HG03159 (cell line): ENCODE measurements around the gene OSBPL6.
"Not testable (repeated sequence)": the region's sequence is repeated elsewhere in the genome, so short reads cannot be mapped to it uniquely, and the experiment has no call there.

Source experiments
- ATAC-seq: cut with Tn5 transposase; IDR thresholded peaks from one replicate; pipeline ENCODE4 v1.9.1; 2021; ENCODE audit warnings: mild to moderate bottlenecking, moderate library complexity; ENCODE audit not compliant: unreplicated experiment

Gene OSBPL6

GRCh38 chr2:178333851-178334250 lies 139.5 kb downstream of the OSBPL6 start:
- no peak for ATAC-seq

DNA sequence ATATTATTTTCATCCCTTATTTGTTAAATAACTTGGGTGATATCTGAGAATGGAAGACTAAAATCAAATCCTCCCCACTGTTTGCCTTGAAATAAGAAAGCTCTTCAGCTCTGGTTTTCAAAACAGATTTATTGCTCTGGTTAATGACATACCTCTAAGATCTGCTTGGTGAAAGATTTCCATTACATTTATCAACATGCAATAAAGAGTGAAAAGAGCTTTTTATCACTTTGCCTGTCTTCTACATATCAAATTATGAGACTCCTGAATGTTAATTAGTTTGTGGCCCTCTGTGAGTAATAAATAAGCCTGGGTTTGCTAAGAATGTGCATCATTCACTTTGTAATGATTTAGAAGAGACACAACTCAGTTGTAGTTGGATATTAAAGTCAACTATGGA lies 140.9 kb downstream of the OSBPL6 start:
- no peak for ATAC-seq

- no peak for ATAC-seq
These were observed 149.8 kb downstream of the OSBPL6 start for GRCh38 chr2:178344121-178344520.

- ATAC-seq = no peak
These were observed 151.6 kb downstream of the OSBPL6 start for GRCh38 chr2:178345951-178346350.

DNA sequence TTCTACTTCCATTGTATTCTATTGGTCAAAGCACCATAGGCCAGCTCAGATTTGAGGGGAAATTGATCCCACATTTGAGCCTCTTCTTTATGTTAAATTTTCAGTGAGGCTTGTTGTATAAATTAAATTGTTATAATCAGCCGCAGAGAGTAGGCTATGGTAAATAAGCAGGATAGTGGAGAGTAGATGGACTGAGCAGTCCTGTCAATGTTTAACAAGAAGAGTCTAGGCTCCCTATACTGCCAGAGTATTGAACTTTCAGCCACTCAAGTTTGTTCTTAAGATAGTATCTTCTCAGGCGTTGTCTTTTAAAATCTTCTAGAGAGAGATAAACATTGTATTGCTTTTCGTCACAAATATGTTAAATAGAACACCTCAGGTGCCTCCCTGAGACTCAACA lies 155.7 kb downstream of the OSBPL6 start:
- no peak for ATAC-seq

DNA sequence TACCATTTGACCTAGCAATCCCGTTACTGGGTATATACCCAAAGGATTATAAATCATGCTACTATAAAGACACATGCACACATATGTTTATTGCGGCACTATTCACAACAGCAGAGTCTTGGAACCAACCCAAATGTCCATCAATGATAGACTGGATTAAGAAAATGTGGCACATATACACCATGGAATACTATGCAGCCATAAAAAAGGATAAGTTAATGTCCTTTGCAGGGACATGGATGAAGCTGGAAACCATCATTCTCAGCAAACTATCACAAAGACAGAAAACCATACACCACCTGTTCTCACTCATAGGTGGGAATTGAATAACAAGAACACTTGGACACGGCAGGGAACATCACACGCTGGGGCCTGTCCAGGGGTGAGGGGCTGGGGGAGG lies 163.4 kb downstream of the OSBPL6 start:
- ATAC-seq = not testable (repeated sequence)

- ATAC-seq = no peak
These were observed 165.0 kb downstream of the OSBPL6 start for GRCh38 chr2:178359192-178359912.

DNA sequence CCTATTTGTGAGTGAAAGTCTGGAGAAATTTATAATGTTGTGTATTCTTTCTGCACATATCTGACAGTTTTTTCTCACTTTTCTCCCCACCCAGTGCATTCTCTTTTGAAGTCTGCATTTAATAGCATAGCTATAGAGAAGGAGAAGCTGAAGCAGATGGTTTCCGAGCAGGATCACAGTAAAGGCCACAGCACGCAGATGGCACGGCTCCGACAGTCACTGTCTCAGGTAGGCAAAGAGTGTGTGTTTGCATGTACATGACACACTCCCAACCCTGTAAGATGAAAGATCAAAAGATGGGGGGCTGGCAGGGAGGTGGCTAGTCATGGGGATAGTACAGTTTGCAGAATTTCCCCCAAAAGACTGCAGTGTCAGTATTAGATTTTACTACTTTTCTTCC lies 167.3 kb downstream of the OSBPL6 start:
- ATAC-seq = no peak

DNA sequence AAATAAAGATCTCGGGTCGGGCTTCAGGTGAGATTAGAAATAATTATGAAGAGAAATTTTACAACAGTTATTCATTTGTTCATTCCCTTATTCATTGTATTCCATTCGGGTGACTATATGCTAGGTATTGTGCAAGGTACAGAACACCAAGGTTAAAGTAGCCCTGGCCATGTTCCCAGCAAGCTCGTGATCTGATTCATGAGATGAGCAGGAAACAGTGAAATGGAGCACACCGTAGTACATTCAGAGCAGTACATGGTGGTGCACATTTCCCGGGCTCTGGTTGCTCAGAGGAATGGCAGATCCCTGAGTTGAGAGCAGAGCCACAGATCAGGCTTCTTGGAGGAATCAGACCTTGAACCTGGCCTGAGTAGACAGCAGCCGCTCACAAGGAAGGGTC lies 168.9 kb downstream of the OSBPL6 start:
- ATAC-seq = no peak

GRCh38 chr2:178365116-178365515 lies 170.8 kb downstream of the OSBPL6 start:
- ATAC-seq = no peak

GRCh38 chr2:178366412-178366811 lies 172.1 kb downstream of the OSBPL6 start:
- no peak for ATAC-seq

DNA sequence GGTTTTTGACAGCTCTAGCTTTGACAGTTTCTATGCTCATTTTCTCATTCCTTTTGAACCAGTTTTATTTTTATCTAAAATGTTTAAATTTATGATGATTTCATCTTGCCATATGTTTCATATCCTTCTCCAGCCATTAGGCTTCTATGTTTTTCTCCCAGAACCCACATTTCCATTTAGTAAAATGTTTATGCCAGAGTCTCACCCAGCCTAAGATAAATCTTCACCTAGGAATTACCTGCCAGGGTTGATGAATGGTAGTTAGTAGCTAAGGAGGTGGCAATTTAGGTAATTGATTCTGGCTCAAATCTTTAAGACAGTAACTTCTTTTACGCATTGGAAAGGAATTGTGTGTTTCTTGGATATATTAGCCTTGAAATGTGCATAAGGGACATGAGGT lies 173.0 kb downstream of the OSBPL6 start:
- no peak for ATAC-seq

- ATAC-seq = no peak
These were observed 180.6 kb downstream of the OSBPL6 start for GRCh38 chr2:178374865-178375264.

DNA sequence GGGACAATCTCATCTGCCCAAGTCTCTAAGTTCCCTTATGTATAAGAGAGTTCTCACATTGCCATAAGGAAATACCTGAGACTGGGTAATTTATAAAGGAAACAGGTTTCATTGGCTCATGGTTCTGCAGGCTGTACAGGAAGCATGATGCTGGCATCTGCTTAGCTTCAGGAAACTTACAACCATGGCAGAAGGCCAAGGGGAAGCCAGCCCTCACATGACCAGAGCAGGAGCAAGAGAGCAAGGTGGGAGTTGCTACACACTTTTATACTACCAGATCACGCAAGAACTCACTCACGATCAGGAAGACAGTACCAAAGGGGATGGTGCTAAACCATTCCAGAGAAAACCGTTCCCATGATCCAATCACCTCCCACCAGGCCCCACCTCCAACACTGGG lies 182.7 kb downstream of the OSBPL6 start:
- ATAC-seq = no peak

- no peak for ATAC-seq
These were observed 185.1 kb downstream of the OSBPL6 start for GRCh38 chr2:178379162-178380004.

GRCh38 chr2:178380763-178381162 lies 186.5 kb downstream of the OSBPL6 start:
- ATAC-seq = no peak

GRCh38 chr2:178383718-178384117 lies 189.4 kb downstream of the OSBPL6 start:
- no peak for ATAC-seq

DNA sequence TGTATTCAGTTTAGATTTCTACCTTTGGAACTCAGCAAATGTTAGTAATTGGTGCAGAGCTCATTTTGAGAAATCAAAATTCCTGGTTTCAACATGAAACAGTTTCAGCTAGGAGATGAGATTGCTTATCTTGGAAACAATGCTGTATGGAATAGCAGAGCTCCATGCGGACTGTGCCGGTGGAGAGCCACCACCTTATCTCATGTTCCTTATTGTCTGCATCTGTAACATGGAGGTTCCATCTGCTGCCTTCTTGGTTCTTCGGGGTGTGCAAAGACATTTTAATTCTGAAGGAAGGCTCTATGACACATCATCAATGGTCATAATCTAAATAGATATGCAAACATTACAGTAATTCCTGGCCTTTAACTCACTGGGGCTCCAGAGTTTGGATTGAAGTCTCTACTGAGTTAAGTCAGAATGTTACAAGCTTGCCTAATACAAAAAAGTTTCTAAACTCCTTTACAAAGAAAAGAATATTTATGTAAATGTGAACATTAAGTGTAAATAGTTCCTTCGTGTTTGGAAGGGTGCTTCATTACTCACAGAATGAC lies 191.4 kb downstream of the OSBPL6 start:
- ATAC-seq = no peak

GRCh38 chr2:178386986-178387597 lies 192.8 kb downstream of the OSBPL6 start:
- ATAC-seq = no peak

- no peak for ATAC-seq
These were observed 194.0 kb downstream of the OSBPL6 start for GRCh38 chr2:178388287-178388686.

GRCh38 chr2:178391701-178392100 lies 197.4 kb downstream of the OSBPL6 start:
- no peak for ATAC-seq

- no peak for ATAC-seq
These were observed 197.9 kb downstream of the OSBPL6 start for GRCh38 chr2:178392215-178392614.
